HCT116 (cell line): ENCODE results near the gene NBAS. TPM values are rescaled to one million over a fixed set of nuclear protein-coding genes. Genes with fewer than 3 reads are reported as not detected.

ENCODE experiments used
- ATAC-seq: fragments of 200-7000 bp; cut with Tn5 transposase; 2 replicates; pipeline ENCODE4 v1.9.1; 2020; ENCODE audit warnings: mild to moderate bottlenecking, moderate library complexity
- BruUV-seq: library from RNA; stranded (reverse); fragments of 400-500 nt; replicated peaks from 2 replicates; lab custom pipeline; 2021; lab: Mats Ljungman, UMichigan
- CTCF ChIA-PET: fragments of 300-600 bp; sonication (Branson Sonifier 250); formaldehyde crosslinking; loops from one replicate; lab custom pipeline; 2021; ENCODE audit warnings: antibody characterized with exemption; lab: Charles Lee
- POLR2A ChIA-PET: fragments of 300-600, 350-600 bp; sonication (Branson Sonifier 250); formaldehyde crosslinking; loops from one replicate; lab custom pipeline; 2021; ENCODE audit warnings: antibody characterized with exemption; lab: Charles Lee
- RAD21 ChIA-PET, 2 experiments: fragments of 300-600 bp; sonication (Branson Sonifier 250); formaldehyde crosslinking; loops; one replicate each; lab custom pipeline; 2023; ENCODE audit warnings: low total read pairs in 2 of 2; ENCODE audit not compliant: uncharacterized antibody in 2 of 2, unreplicated experiment in 2 of 2, low non-redundant PET in 1 of 2; lab: Charles Lee
- DNase-seq: peaks from one replicate; pipeline ENCODE4 v3.0.0-alpha.2; 2010; ENCODE audit warnings: low read depth, low spot score
- H2AFZ ChIP-seq: fragments of 200-600 bp; shearing (Covaris generic), sonication (generic); 2 replicates; pipeline ENCODE4 v1.6.1; 2017; ENCODE audit warnings: low read depth, mixed run types, mixed read lengths, antibody characterized with exemption, low read length; ENCODE audit not compliant: poor library complexity, severe bottlenecking
- H3K27ac ChIP-seq: 2 replicates; pipeline ENCODE4 v1.5.1; 2012; ENCODE audit warnings: low read depth, low read length
- H3K27me3 ChIP-seq: fragments of 200-600 bp; sonication (generic); 2 replicates; pipeline ENCODE4 v1.6.1; 2016; ENCODE audit warnings: mixed run types, low read length, mixed read lengths; ENCODE audit not compliant: insufficient read depth
- H3K36me3 ChIP-seq, 2 experiments: fragments of 200-500 bp in 1 of 2; fragments of 200-600 bp in 1 of 2; sonication (Bioruptor generic) in 1 of 2; sonication (generic) in 1 of 2; 2 replicates each; pipeline versions ENCODE4 v1.5.1 to v1.6.1; 2014 to 2016; ENCODE audit warnings: low read length in 2 of 2, inconsistent platforms in 1 of 2, mixed read lengths in 1 of 2, mixed run types in 1 of 2; ENCODE audit not compliant: insufficient read depth in 2 of 2, control insufficient read depth in 1 of 2
- H3K4me1 ChIP-seq, 2 experiments: fragments of 200-600 bp in 1 of 2; sonication (generic) in 1 of 2; 2 replicates each; pipeline versions ENCODE4 v1.5.1 to v1.6.1; 2012 to 2017; ENCODE audit warnings: low read length in 2 of 2, inconsistent platforms in 1 of 2, mild to moderate bottlenecking in 1 of 2, mixed read lengths in 1 of 2, mixed run types in 1 of 2, moderate library complexity in 1 of 2; ENCODE audit not compliant: insufficient read depth in 2 of 2, control insufficient read depth in 1 of 2
- H3K4me2 ChIP-seq: fragments of 200-600 bp; sonication (generic); 2 replicates; pipeline ENCODE4 v1.6.1; 2017; ENCODE audit warnings: mixed run types, low read length, mixed read lengths
- H3K4me3 ChIP-seq, 2 experiments: fragments of 200-600 bp in 1 of 2; sonication (generic) in 1 of 2; replicated peaks in 1 of 2; 2 replicates each; pipeline ENCODE4 v1.5.1; 2011 to 2016; ENCODE audit warnings: low read length in 2 of 2, control low read depth in 1 of 2, low read depth in 1 of 2, mild to moderate bottlenecking in 1 of 2, mixed read lengths in 1 of 2, mixed run types in 1 of 2
- H3K79me2 ChIP-seq: fragments of 200-600 bp; sonication (generic); 2 replicates; pipeline ENCODE4 v1.6.1; 2017; ENCODE audit warnings: mild to moderate bottlenecking, mixed run types, low read length, moderate library complexity, mixed read lengths; ENCODE audit not compliant: insufficient read depth
- H3K9ac ChIP-seq: fragments of 200-600 bp; sonication (generic); 2 replicates; pipeline ENCODE4 v1.6.1; 2016; ENCODE audit warnings: low read length, mixed read lengths
- H3K9me2 ChIP-seq: fragments of 200-600 bp; sonication (generic), shearing (Covaris generic); 2 replicates; pipeline ENCODE4 v1.6.1; 2017; ENCODE audit warnings: mixed run types, mild to moderate bottlenecking, moderate library complexity; ENCODE audit not compliant: insufficient read depth
- H3K9me3 ChIP-seq, 2 experiments: fragments of 200-500 bp in 1 of 2; fragments of 200-600 bp in 1 of 2; sonication (Bioruptor generic) in 1 of 2; sonication (generic) in 1 of 2; 2 replicates each; pipeline ENCODE4 v1.6.1; 2014 to 2017; ENCODE audit warnings: low read length in 2 of 2, mixed read lengths in 2 of 2, inconsistent platforms in 1 of 2, low read depth in 1 of 2, mild to moderate bottlenecking in 1 of 2, mixed run types in 1 of 2, moderate library complexity in 1 of 2; ENCODE audit not compliant: control insufficient read depth in 1 of 2, insufficient read depth in 1 of 2
- H4K20me1 ChIP-seq: fragments of 200-600 bp; sonication (generic), shearing (Covaris generic); 2 replicates; pipeline ENCODE4 v1.6.1; 2017; ENCODE audit warnings: mixed run types, mild to moderate bottlenecking, moderate library complexity; ENCODE audit not compliant: insufficient read depth
- CEBPB ChIP-seq: IDR thresholded peaks from 2 replicates; pipeline ENCODE4 v1.6.1; 2012; ENCODE audit warnings: low read depth
- ELF1 ChIP-seq: IDR thresholded peaks from 2 replicates; pipeline ENCODE4 v1.6.1; 2012; ENCODE audit warnings: low read depth, borderline replicate concordance
- EZH2 ChIP-seq: fragments of 200-600 bp; sonication (generic); IDR thresholded peaks from 2 replicates; pipeline ENCODE4 v1.6.1; 2017; ENCODE audit warnings: antibody characterized with exemption, mixed run types
- FOSL1 ChIP-seq: IDR thresholded peaks from 2 replicates; pipeline ENCODE4 v1.6.1; 2012; ENCODE audit warnings: low read depth
- JUND ChIP-seq: IDR thresholded peaks from 2 replicates; pipeline ENCODE4 v1.6.1; 2012
- RAD21 ChIP-seq: IDR thresholded peaks from 2 replicates; pipeline ENCODE4 v1.6.1; 2012; ENCODE audit warnings: low read depth, mild to moderate bottlenecking
- SP1 ChIP-seq: IDR thresholded peaks from 2 replicates; pipeline ENCODE4 v1.6.1; 2012; ENCODE audit warnings: low read depth
- SRF ChIP-seq: IDR thresholded peaks from 2 replicates; pipeline ENCODE4 v1.6.1; 2012; ENCODE audit warnings: low read depth
- TCF7L2 ChIP-seq: IDR thresholded peaks from 2 replicates; pipeline ENCODE4 v1.7.0; 2011; ENCODE audit warnings: borderline replicate concordance, inconsistent platforms; ENCODE audit not compliant: insufficient read depth, insufficient read length; ENCODE audit errors: extremely low read depth
- ZFX ChIP-seq: fragments of 450-650 bp; IDR thresholded peaks from 2 replicates; pipeline ENCODE4 v1.6.1; 2017
- ZNF274 ChIP-seq: fragments of 200-500 bp; sonication (Bioruptor generic); IDR thresholded peaks from 2 replicates; pipeline ENCODE4 v1.6.1; 2014; ENCODE audit warnings: mild to moderate bottlenecking, low read depth, low read length, inconsistent platforms
- intact Hi-C: fragments of 100-400 bp; cut with micrococcal nuclease; formaldehyde crosslinking; loops from 2 replicates; pipeline ENCODE4 v1.10.0; 2022
- total RNA-seq: library from RNA; stranded (reverse); gene quantifications from one replicate; pipeline ENCODE4 v1.2.1, GENCODE V29; 2021; ENCODE audit not compliant: unreplicated experiment
- TF ChIP-seq, protein P1 (sequence below): IDR thresholded peaks from 2 replicates; pipeline ENCODE4 v1.6.1; 2012
- TF ChIP-seq, protein P2 (sequence below): IDR thresholded peaks from 2 replicates; pipeline ENCODE4 v1.6.1; 2012
- TF ChIP-seq, protein P3 (sequence below), 3 experiments: fragments of 200-600 bp in 1 of 3; sonication (generic) in 1 of 3; IDR thresholded peaks in 2 of 3; conservative IDR thresholded peaks in 1 of 3; 2 replicates each; pipeline ENCODE4 v1.5.1; 2012 to 2017; ENCODE audit warnings: low read depth in 2 of 3, low read length in 2 of 3, antibody characterized with exemption in 1 of 3, borderline replicate concordance in 1 of 3, control low read depth in 1 of 3, mild to moderate bottlenecking in 1 of 3, mixed read lengths in 1 of 3, mixed run types in 1 of 3, moderate library complexity in 1 of 3; ENCODE audit not compliant: insufficient read depth in 1 of 3

The NBAS gene
- total RNA-seq, 1 experiment from 2014 or later: 32.8 TPM

DNA sequence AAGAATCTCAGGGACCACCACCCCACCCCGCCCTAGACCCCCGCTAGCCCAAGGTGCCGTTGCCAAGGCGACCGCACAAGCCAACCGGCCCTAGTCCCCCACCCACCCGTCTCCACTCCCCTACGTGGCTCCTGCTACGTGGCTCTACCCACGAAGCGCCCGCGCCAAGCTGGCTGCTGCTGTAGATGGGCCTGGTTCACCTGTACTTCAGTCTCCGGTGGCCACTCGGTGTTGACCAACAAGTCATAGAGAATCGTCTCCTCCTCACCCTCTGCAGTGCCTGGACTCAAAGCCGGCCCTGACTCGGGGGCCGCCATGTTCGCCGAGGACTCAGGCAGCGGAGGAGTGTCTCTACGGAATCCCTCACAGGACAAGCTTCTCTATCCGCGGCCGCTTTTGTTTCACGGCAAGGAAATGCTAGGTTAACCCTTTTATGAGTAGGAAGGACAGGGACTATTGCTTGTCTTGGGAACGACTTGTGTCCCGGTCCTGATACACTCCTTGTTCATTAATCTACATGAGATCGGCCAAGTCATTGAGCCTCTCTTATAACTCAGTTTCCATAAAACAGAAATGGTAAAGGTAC, at the start of gene NBAS (continued):
- TF ChIP-seq, protein P1, sequence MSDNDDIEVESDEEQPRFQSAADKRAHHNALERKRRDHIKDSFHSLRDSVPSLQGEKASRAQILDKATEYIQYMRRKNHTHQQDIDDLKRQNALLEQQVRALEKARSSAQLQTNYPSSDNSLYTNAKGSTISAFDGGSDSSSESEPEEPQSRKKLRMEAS: peak; percentile 60; the same call in 1 of the 2 replicates
- TF ChIP-seq ELF1 (peak; percentile 36; the same call in 1 of the 2 replicates), ZFX (no peak), ZNF274 (no peak)
- TF ChIP-seq, protein P2, sequence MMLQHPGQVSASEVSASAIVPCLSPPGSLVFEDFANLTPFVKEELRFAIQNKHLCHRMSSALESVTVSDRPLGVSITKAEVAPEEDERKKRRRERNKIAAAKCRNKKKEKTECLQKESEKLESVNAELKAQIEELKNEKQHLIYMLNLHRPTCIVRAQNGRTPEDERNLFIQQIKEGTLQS: no peak
- TF ChIP-seq, all 23 proteins: peak for 9

DNA sequence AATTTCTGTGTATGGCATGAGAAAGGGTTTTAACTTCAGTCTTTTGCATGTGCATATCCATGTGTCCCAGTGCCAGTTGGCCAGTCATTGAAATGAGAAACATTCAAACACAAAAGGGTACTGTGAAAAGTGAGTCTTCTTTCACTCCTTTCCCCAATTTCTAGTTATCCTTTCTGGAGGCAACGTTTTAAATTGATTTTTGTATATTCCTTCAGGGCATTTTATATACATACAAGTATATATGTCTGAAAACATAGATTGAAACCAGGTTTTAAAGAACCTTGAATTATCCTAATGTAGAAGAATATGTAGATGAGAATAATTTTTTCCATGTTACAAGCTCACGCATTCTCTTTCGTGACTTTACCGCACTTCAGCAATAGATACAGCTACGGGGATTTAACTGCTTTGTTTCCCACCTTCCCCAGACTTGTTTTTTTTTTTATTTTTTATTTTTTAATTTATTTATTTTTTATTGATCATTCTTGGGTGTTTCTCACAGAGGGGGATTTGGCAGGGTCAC, 49.4 kb upstream of the NBAS start:
- no peak overlapping the region for H3K9ac ChIP-seq
- H3K4me3 ChIP-seq: no peak overlapping the region
- peaks cover 30 to 35% of the 10 kb centered on the region in 2 experiments for H3K36me3 ChIP-seq
- H3K27ac ChIP-seq: no peak overlapping the region
- ChIA-PET POLR2A (no interaction called here), RAD21 (no interaction called here), CTCF (no interaction called here)
- H3K79me2 ChIP-seq: no peaks in the 10 kb centered on the region
- H3K4me2 ChIP-seq: no peak overlapping the region
- no peak for DNase-seq
- intact Hi-C loops: no loop called here
- no TSS peak for BruUV-seq
- no peaks in the 10 kb centered on the region for H3K9me2 ChIP-seq
- H3K4me1 ChIP-seq: no peaks in the 10 kb centered on the region
- no peaks in the 10 kb centered on the region for H3K9me3 ChIP-seq
- H4K20me1 ChIP-seq: no peaks in the 10 kb centered on the region
- no peak overlapping the region for H2AFZ ChIP-seq
- no peaks in the 10 kb centered on the region for H3K27me3 ChIP-seq
- TF ChIP-seq EZH2: no peak
- TF ChIP-seq FOSL1: no peak
- TF ChIP-seq, protein P1: no peak
- TF ChIP-seq SP1: no peak
- TF ChIP-seq, protein P3, sequence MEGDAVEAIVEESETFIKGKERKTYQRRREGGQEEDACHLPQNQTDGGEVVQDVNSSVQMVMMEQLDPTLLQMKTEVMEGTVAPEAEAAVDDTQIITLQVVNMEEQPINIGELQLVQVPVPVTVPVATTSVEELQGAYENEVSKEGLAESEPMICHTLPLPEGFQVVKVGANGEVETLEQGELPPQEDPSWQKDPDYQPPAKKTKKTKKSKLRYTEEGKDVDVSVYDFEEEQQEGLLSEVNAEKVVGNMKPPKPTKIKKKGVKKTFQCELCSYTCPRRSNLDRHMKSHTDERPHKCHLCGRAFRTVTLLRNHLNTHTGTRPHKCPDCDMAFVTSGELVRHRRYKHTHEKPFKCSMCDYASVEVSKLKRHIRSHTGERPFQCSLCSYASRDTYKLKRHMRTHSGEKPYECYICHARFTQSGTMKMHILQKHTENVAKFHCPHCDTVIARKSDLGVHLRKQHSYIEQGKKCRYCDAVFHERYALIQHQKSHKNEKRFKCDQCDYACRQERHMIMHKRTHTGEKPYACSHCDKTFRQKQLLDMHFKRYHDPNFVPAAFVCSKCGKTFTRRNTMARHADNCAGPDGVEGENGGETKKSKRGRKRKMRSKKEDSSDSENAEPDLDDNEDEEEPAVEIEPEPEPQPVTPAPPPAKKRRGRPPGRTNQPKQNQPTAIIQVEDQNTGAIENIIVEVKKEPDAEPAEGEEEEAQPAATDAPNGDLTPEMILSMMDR (IDR thresholded peaks at IDR 0.05 in 2 of 3, conservative IDR thresholded peaks at IDR 0.05 in 1 of 3; ENCODE audit: borderline replicate concordance in 1 of 3, insufficient read depth in 1 of 3, low read depth in 2 of 3, low read length in 2 of 3): no peak
- no peak for TF ChIP-seq JUND
- TF ChIP-seq SRF: no peak
- no peak for TF ChIP-seq TCF7L2
- TF ChIP-seq CEBPB: no peak
- TF ChIP-seq RAD21: no peak
- ATAC-seq: no peak
